Effector memory CD4-positive, alpha-beta T cell (primary cell): ENCODE results near the gene CCNY.
A peak's percentile ranks its signal among the peaks of the same experiment; 100 is the strongest.

Experiments used
- DNase-seq, 3 donors: peaks; one replicate each; pipeline ENCODE4 v3.0.0-alpha.2; 2020
- H3K27ac ChIP-seq: 2 replicates; pipeline ENCODE4 v1.7.0; 2013; ENCODE audit warnings: mild to moderate bottlenecking, low read length, moderate library complexity; ENCODE audit not compliant: insufficient read depth, poor library complexity, severe bottlenecking
- H3K27me3 ChIP-seq: replicated peaks from 2 replicates; pipeline ENCODE4 v1.7.0; 2013; ENCODE audit warnings: mild to moderate bottlenecking, low read length; ENCODE audit not compliant: insufficient read depth, control insufficient read depth, poor library complexity, severe bottlenecking
- H3K36me3 ChIP-seq: 2 replicates; pipeline ENCODE4 v1.7.0; 2013; ENCODE audit warnings: mild to moderate bottlenecking, low read length, moderate library complexity; ENCODE audit not compliant: control insufficient read depth, insufficient read depth
- H3K4me1 ChIP-seq: 2 replicates; pipeline ENCODE4 v1.7.0; 2013; ENCODE audit warnings: low read length, mild to moderate bottlenecking; ENCODE audit not compliant: control insufficient read depth, insufficient read depth, poor library complexity, severe bottlenecking
- H3K4me3 ChIP-seq: 2 replicates; pipeline ENCODE4 v1.7.0; 2013; ENCODE audit warnings: low read length, low read depth, mild to moderate bottlenecking; ENCODE audit not compliant: insufficient read depth, poor library complexity, severe bottlenecking
- H3K9me3 ChIP-seq: 2 replicates; pipeline ENCODE4 v1.7.0; 2013; ENCODE audit warnings: mild to moderate bottlenecking, low read length, moderate library complexity; ENCODE audit not compliant: control insufficient read depth

Gene CCNY

GRCh38 chr10:35446439-35446838, 110.1 kb downstream of the CCNY start:
- Histone ChIP-seq H3K27me3 (no peaks in the 10 kb centered on the region), H3K9me3 (peaks cover 20% of the 10 kb centered on the region), H3K27ac (no peak overlapping the region), H3K4me1 (peaks cover 46% of the 10 kb centered on the region), H3K36me3 (no peaks in the 10 kb centered on the region), H3K4me3 (no peak overlapping the region)
- no peak for DNase-seq

- H3K4me1 ChIP-seq = peaks cover 49% of the 10 kb centered on the region
Measured at GRCh38 chr10:35447693-35448407, 111.5 kb downstream of the CCNY start.

GRCh38 chr10:35448687-35449662, 112.7 kb downstream of the CCNY start:
- Histone ChIP-seq H3K27ac (peak overlapping the region; percentile 68), H3K4me1 (peaks cover 49% of the 10 kb centered on the region), H3K4me3 (peak overlapping the region; percentile 14), H3K9me3 (peaks cover 14% of the 10 kb centered on the region), H3K27me3 (no peaks in the 10 kb centered on the region), H3K36me3 (no peaks in the 10 kb centered on the region)
- DNase-seq = no peak

More at GRCh38 chr10:35447693-35448407, 111.5 kb downstream of the CCNY start:
- peak in 2 of 3 donors; percentile 4 to 24 for DNase-seq
- Histone ChIP-seq H3K4me3 (peak overlapping the region; percentile 14), H3K36me3 (no peaks in the 10 kb centered on the region), H3K27ac (peak overlapping the region; percentile 68), H3K9me3 (peaks cover 16% of the 10 kb centered on the region), H3K27me3 (no peaks in the 10 kb centered on the region)

GRCh38 chr10:35449944-35450343, 113.6 kb downstream of the CCNY start:
- no peak overlapping the region for H3K27ac ChIP-seq
- H3K4me1 ChIP-seq = peaks cover 49% of the 10 kb centered on the region
- H3K9me3 ChIP-seq = peaks cover 5% of the 10 kb centered on the region
- no peaks in the 10 kb centered on the region for H3K36me3 ChIP-seq
- no peak overlapping the region for H3K4me3 ChIP-seq
- H3K27me3 ChIP-seq = no peaks in the 10 kb centered on the region
- no peak for DNase-seq

GRCh38 chr10:35451151-35452016, 115.1 kb downstream of the CCNY start:
- no peaks in the 10 kb centered on the region for H3K27me3 ChIP-seq
- H3K27ac ChIP-seq = no peak overlapping the region
- H3K4me1 ChIP-seq = peaks cover 49% of the 10 kb centered on the region
- no peak for DNase-seq
- H3K36me3 ChIP-seq = no peaks in the 10 kb centered on the region
- no peak overlapping the region for H3K4me3 ChIP-seq
- no peaks in the 10 kb centered on the region for H3K9me3 ChIP-seq

GRCh38 chr10:35452171-35452570, 115.9 kb downstream of the CCNY start:
- no peaks in the 10 kb centered on the region for H3K27me3 ChIP-seq
- H3K27ac ChIP-seq = no peak overlapping the region
- no peak for DNase-seq
- H3K36me3 ChIP-seq = no peaks in the 10 kb centered on the region
- H3K4me3 ChIP-seq = no peak overlapping the region
- H3K4me1 ChIP-seq = peaks cover 49% of the 10 kb centered on the region
- no peaks in the 10 kb centered on the region for H3K9me3 ChIP-seq

- Histone ChIP-seq H3K4me3 (no peak overlapping the region), H3K4me1 (peaks cover 44% of the 10 kb centered on the region), H3K27ac (no peak overlapping the region), H3K9me3 (no peaks in the 10 kb centered on the region), H3K36me3 (no peaks in the 10 kb centered on the region), H3K27me3 (no peaks in the 10 kb centered on the region)
- DNase-seq = no peak
Measured at GRCh38 chr10:35452847-35453246, 116.5 kb downstream of the CCNY start.

- Histone ChIP-seq H3K9me3 (no peaks in the 10 kb centered on the region), H3K27ac (no peak overlapping the region), H3K36me3 (no peaks in the 10 kb centered on the region), H3K4me3 (no peak overlapping the region), H3K4me1 (peaks cover 37% of the 10 kb centered on the region), H3K27me3 (no peaks in the 10 kb centered on the region)
- DNase-seq = no peak
Measured at GRCh38 chr10:35453855-35454532, 117.7 kb downstream of the CCNY start.

GRCh38 chr10:35456153-35456720, 119.9 kb downstream of the CCNY start:
- Histone ChIP-seq H3K9me3 (no peaks in the 10 kb centered on the region), H3K4me3 (no peak overlapping the region), H3K36me3 (no peaks in the 10 kb centered on the region), H3K27ac (no peak overlapping the region), H3K27me3 (no peaks in the 10 kb centered on the region), H3K4me1 (peaks cover 26% of the 10 kb centered on the region)
- DNase-seq = no peak
